IPS DF 6.9 (cell line): Measurements from ENCODE around the gene ACTL10.
A peak's percentile ranks its signal among the peaks of the same experiment; 100 is the strongest.

Experiments
- DNase-seq: peaks from one replicate; pipeline ENCODE4 v3.0.0-alpha.2; 2013; ENCODE audit warnings: low read depth, low spot score
- H3K27ac ChIP-seq: one replicate; pipeline ENCODE4 v1.5.1; 2013; ENCODE audit warnings: low read length, control low read depth
- H3K27me3 ChIP-seq: 2 replicates; pipeline ENCODE4 v1.6.1; 2013; ENCODE audit warnings: mild to moderate bottlenecking, low read length; ENCODE audit not compliant: control insufficient read depth, insufficient read depth
- H3K36me3 ChIP-seq: 2 replicates; pipeline ENCODE4 v1.6.1; 2013; ENCODE audit warnings: low read length; ENCODE audit not compliant: control insufficient read depth, insufficient read depth
- H3K4me1 ChIP-seq: 2 replicates; pipeline ENCODE4 v1.6.1; 2013; ENCODE audit warnings: low read length; ENCODE audit not compliant: control insufficient read depth, insufficient read depth
- H3K4me3 ChIP-seq: 2 replicates; pipeline ENCODE4 v1.5.1; 2013; ENCODE audit warnings: mild to moderate bottlenecking, low read length
- H3K9me3 ChIP-seq: 2 replicates; pipeline ENCODE4 v1.6.1; 2013; ENCODE audit warnings: low read length, inconsistent platforms; ENCODE audit not compliant: control insufficient read depth, insufficient read depth
- WGBS: extraction: QIAGEN DNeasy Blood & Tissue Kit; methylation state at CpG from one replicate; pipeline ENCODE4 v1.1.7; 2013; ENCODE audit warnings: mixed read lengths, missing lambda C conversion rate; ENCODE audit not compliant: insufficient read length, insufficient coverage; 5-methylcytosine and 5-hydroxymethylcytosine counted together

Gene ACTL10

GRCh38 chr20:33679758-33680485 is 13.2 kb downstream of the ACTL10 start:
- no peak overlapping the region for H3K4me3 ChIP-seq
- peaks cover 2% of the 10 kb centered on the region; the same call in 1 of the 2 replicates for H3K4me1 ChIP-seq
- no peaks in the 10 kb centered on the region for H3K27me3 ChIP-seq
- no CpG with 5 or more reads among the region's 20 CpGs for WGBS
- H3K9me3 ChIP-seq = no peaks in the 10 kb centered on the region
- H3K36me3 ChIP-seq = peaks cover 27% of the 10 kb centered on the region
- no peak overlapping the region for H3K27ac ChIP-seq
- DNase-seq = no peak

GRCh38 chr20:33680686-33681085 is 13.9 kb downstream of the ACTL10 start:
- H3K4me1 ChIP-seq = peaks cover 2% of the 10 kb centered on the region; the same call in 1 of the 2 replicates
- WGBS = no CpG with 5 or more reads among the region's 2 CpGs
- DNase-seq = no peak
- H3K27me3 ChIP-seq = no peaks in the 10 kb centered on the region
- H3K27ac ChIP-seq = no peak overlapping the region
- H3K36me3 ChIP-seq = peaks cover 27% of the 10 kb centered on the region
- no peak overlapping the region for H3K4me3 ChIP-seq
- no peaks in the 10 kb centered on the region for H3K9me3 ChIP-seq

GRCh38 chr20:33681288-33681687 is 14.5 kb downstream of the ACTL10 start:
- peaks cover under 1% of the 10 kb centered on the region; the same call in 1 of the 2 replicates for H3K4me1 ChIP-seq
- no peak overlapping the region for H3K27ac ChIP-seq
- peaks cover 25% of the 10 kb centered on the region for H3K36me3 ChIP-seq
- WGBS = no CpG with 5 or more reads among the region's 5 CpGs
- no peaks in the 10 kb centered on the region for H3K27me3 ChIP-seq
- no peaks in the 10 kb centered on the region for H3K9me3 ChIP-seq
- no peak overlapping the region for H3K4me3 ChIP-seq
- no peak for DNase-seq

- no peak for DNase-seq
- WGBS = no CpG with 5 or more reads among the region's 9 CpGs
- Histone ChIP-seq H3K4me1 (peaks cover 3% of the 10 kb centered on the region), H3K4me3 (no peak overlapping the region), H3K36me3 (peaks cover 19% of the 10 kb centered on the region), H3K27ac (no peak overlapping the region), H3K9me3 (no peaks in the 10 kb centered on the region), H3K27me3 (no peaks in the 10 kb centered on the region)
Measured at GRCh38 chr20:33681728-33682353, 15.1 kb downstream of the ACTL10 start.

- Histone ChIP-seq H3K27ac (no peak overlapping the region), H3K27me3 (no peaks in the 10 kb centered on the region; the same call in 1 of the 2 replicates), H3K36me3 (peaks cover 6% of the 10 kb centered on the region), H3K4me1 (peaks cover 4% of the 10 kb centered on the region; the same call in 1 of the 2 replicates), H3K9me3 (no peaks in the 10 kb centered on the region), H3K4me3 (peak overlapping the region; percentile 68; the same call in 1 of the 2 replicates)
- no CpG with 5 or more reads among the region's 10 CpGs for WGBS
- no peak for DNase-seq
Measured at GRCh38 chr20:33684533-33685327, 18.0 kb downstream of the ACTL10 start.

GRCh38 chr20:33685328-33686099 is 18.8 kb downstream of the ACTL10 start:
- Histone ChIP-seq H3K27me3 (no peaks in the 10 kb centered on the region; the same call in 1 of the 2 replicates), H3K36me3 (no peaks in the 10 kb centered on the region), H3K9me3 (no peaks in the 10 kb centered on the region), H3K27ac (no peak overlapping the region), H3K4me3 (peak overlapping the region; percentile 68), H3K4me1 (peaks cover 4% of the 10 kb centered on the region; the same call in 1 of the 2 replicates)
- DNase-seq = no peak
- WGBS = no CpG with 5 or more reads among the region's 53 CpGs

- H3K4me1 ChIP-seq = peaks cover 4% of the 10 kb centered on the region; the same call in 1 of the 2 replicates
- no CpG with 5 or more reads among the region's 101 CpGs for WGBS
- H3K4me3 ChIP-seq = peak within 1 kb of the TSS; percentile 68
- no peak for DNase-seq
- no peak within 1 kb of the TSS for H3K27ac ChIP-seq
- no peaks in the 10 kb centered on the region for H3K9me3 ChIP-seq
- no peaks in the 10 kb centered on the region; the same call in 1 of the 2 replicates for H3K27me3 ChIP-seq
- no peaks in the 10 kb centered on the region for H3K36me3 ChIP-seq
Measured at GRCh38 chr20:33686100-33686983, 19.6 kb downstream of the ACTL10 start, which contains the start of gene E2F1. Gene E2F1, minus strand, starts transcription at chr20:33686385. Its CDS starts 121 bp downstream, at chr20:33686264.

GRCh38 chr20:33686984-33687366 is 20.2 kb downstream of the ACTL10 start:
- no peaks in the 10 kb centered on the region; the same call in 1 of the 2 replicates for H3K27me3 ChIP-seq
- no peaks in the 10 kb centered on the region for H3K9me3 ChIP-seq
- WGBS = no CpG with 5 or more reads among the region's 14 CpGs
- DNase-seq = no peak
- H3K36me3 ChIP-seq = no peaks in the 10 kb centered on the region
- H3K4me3 ChIP-seq = no peak overlapping the region
- H3K27ac ChIP-seq = no peak overlapping the region
- peaks cover 4% of the 10 kb centered on the region; the same call in 1 of the 2 replicates for H3K4me1 ChIP-seq

- no peaks in the 10 kb centered on the region for H3K9me3 ChIP-seq
- no peaks in the 10 kb centered on the region for H3K36me3 ChIP-seq
- WGBS = no CpG with 5 or more reads among the region's 8 CpGs
- H3K27ac ChIP-seq = no peak overlapping the region
- DNase-seq = no peak
- no peak overlapping the region for H3K4me3 ChIP-seq
- H3K27me3 ChIP-seq = no peaks in the 10 kb centered on the region; the same call in 1 of the 2 replicates
- peaks cover 4% of the 10 kb centered on the region; the same call in 1 of the 2 replicates for H3K4me1 ChIP-seq
Measured at GRCh38 chr20:33687370-33687915, 20.7 kb downstream of the ACTL10 start.
